HepG2 (cell line): Measurements from ENCODE around the gene PLCB2. TPM values are rescaled to one million over a fixed set of nuclear protein-coding genes. Genes with fewer than 3 reads are reported as not detected.

Source experiments
- ATAC-seq: fragments of 200-7000 bp; cut with Tn5 transposase; 3 replicates; pipeline ENCODE4 v1.9.1; 2020; ENCODE audit warnings: mild to moderate bottlenecking, moderate library complexity
- BruUV-seq: library from RNA; stranded (reverse); fragments of 400-500 nt; replicated peaks from 2 replicates; lab custom pipeline; 2021; lab: Mats Ljungman, UMichigan
- CTCF ChIA-PET: fragments of 300-600 bp; formaldehyde crosslinking; extraction: SDS; loops from one replicate; lab custom pipeline; 2021; ENCODE audit warnings: low total read pairs, inconsistent platforms, low intra/inter-chr PET ratio; lab: Yijun Ruan, JAX
- POLR2A ChIA-PET: fragments of 350-600 bp; sonication (Branson Sonifier 250); formaldehyde crosslinking; loops from one replicate; lab custom pipeline; 2020; ENCODE audit warnings: antibody characterized with exemption, inconsistent platforms; lab: Yijun Ruan, JAX
- DNase-seq: peaks from one replicate; pipeline ENCODE4 v3.0.0-alpha.2; 2015; ENCODE audit warnings: low spot score
- FAIRE-seq: peaks from 3 replicates; lab custom pipeline; 2011; peaks lifted over from hg19 to GRCh38; lab: Jason Lieb, UNC
- H2AFZ ChIP-seq: one replicate; pipeline ENCODE4 v1.6.1; 2011; ENCODE audit warnings: low read length, inconsistent platforms
- H3K27ac ChIP-seq: fragments of 300-600 bp; 3 replicates; pipeline ENCODE4 v1.8.0; 2011; ENCODE audit warnings: mixed run types, mild to moderate bottlenecking, mixed read lengths, low read length, inconsistent platforms; ENCODE audit not compliant: insufficient read depth; ENCODE audit errors: extremely low read length
- H3K27me3 ChIP-seq, 2 experiments: fragments of 200-600 bp in 1 of 2; 2 replicates in 1 of 2; 3 replicates in 1 of 2; pipeline versions ENCODE4 v1.6.0 to v1.8.0; 2011; ENCODE audit warnings: low read length in 2 of 2, mild to moderate bottlenecking in 2 of 2, moderate library complexity in 2 of 2, inconsistent platforms in 1 of 2; ENCODE audit not compliant: insufficient read depth in 2 of 2, control insufficient read depth in 1 of 2
- H3K36me3 ChIP-seq, 2 experiments: fragments of 200-600 bp in 1 of 2; replicated peaks in 1 of 2; 2 replicates in 1 of 2; 3 replicates in 1 of 2; pipeline versions ENCODE4 v1.5.1 to v1.8.0; 2011; ENCODE audit warnings: low read length in 2 of 2, inconsistent platforms in 1 of 2; ENCODE audit not compliant: insufficient read depth in 2 of 2, control insufficient read depth in 1 of 2
- H3K4me1 ChIP-seq: 2 replicates; pipeline ENCODE4 v1.5.1; 2012; ENCODE audit warnings: low read length, inconsistent platforms; ENCODE audit not compliant: insufficient read depth
- H3K4me2 ChIP-seq: 2 replicates; pipeline ENCODE4 v1.6.0; 2011; ENCODE audit warnings: low read depth, low read length, inconsistent platforms
- H3K4me3 ChIP-seq, 3 experiments: fragments of 200-600 bp in 1 of 3; sonication (generic), shearing (Covaris generic) in 1 of 3; replicated peaks in 1 of 3; 2 replicates each; pipeline ENCODE4 v1.5.1; 2011 to 2016; ENCODE audit warnings: low read length in 3 of 3, inconsistent platforms in 2 of 3, low read depth in 2 of 3, mild to moderate bottlenecking in 2 of 3, control low read depth in 1 of 3, mixed read lengths in 1 of 3; ENCODE audit not compliant: insufficient read depth in 1 of 3
- H3K79me2 ChIP-seq: one replicate; pipeline ENCODE4 v1.6.1; 2011; ENCODE audit warnings: low read length, inconsistent platforms; ENCODE audit not compliant: insufficient read depth
- H3K9ac ChIP-seq: 2 replicates; pipeline ENCODE4 v1.6.0; 2011; ENCODE audit warnings: mild to moderate bottlenecking, low read depth, low read length, inconsistent platforms; ENCODE audit not compliant: insufficient read depth
- H3K9me3 ChIP-seq: 2 replicates; pipeline ENCODE4 v1.5.1; 2012; ENCODE audit warnings: mild to moderate bottlenecking, low read length
- H4K20me1 ChIP-seq: 2 replicates; pipeline ENCODE4 v1.6.0; 2011; ENCODE audit warnings: inconsistent platforms, mild to moderate bottlenecking, low read length, moderate library complexity; ENCODE audit not compliant: insufficient read depth
- FOXK2 ChIP-seq: fragments of 450-650 bp; IDR thresholded peaks from 2 replicates; pipeline ENCODE4 v1.6.1; 2016
- HMGXB4 ChIP-seq, 2 experiments: sonication (generic) in 1 of 2; formaldehyde crosslinking in 1 of 2; IDR thresholded peaks; 2 replicates each; pipeline versions ENCODE4 v1.4.0 to v1.6.1; 2018 to 2020; ENCODE audit warnings: missing genetic modification reagents in 2 of 2, borderline replicate concordance in 1 of 2, low read depth in 1 of 2, mild to moderate bottlenecking in 1 of 2, missing biosample characterization in 1 of 2
- HOXA9 ChIP-seq: sonication (generic); formaldehyde crosslinking; IDR thresholded peaks from 2 replicates; pipeline ENCODE4 v1.8.1; 2022; ENCODE audit warnings: missing genetic modification reagents, mild to moderate bottlenecking, moderate library complexity, borderline replicate concordance
- IRF9 ChIP-seq: sonication (generic); formaldehyde crosslinking; IDR thresholded peaks from 2 replicates; pipeline ENCODE4 v1.8.0; 2022; ENCODE audit warnings: missing genetic modification reagents, mild to moderate bottlenecking, borderline replicate concordance
- KMT2B ChIP-seq: IDR thresholded peaks from 2 replicates; pipeline ENCODE4 v1.6.1; 2016; ENCODE audit warnings: missing genetic modification reagents, missing compliant biosample characterization
- SCMH1 ChIP-seq: sonication (generic); formaldehyde crosslinking; IDR thresholded peaks from 2 replicates; pipeline ENCODE4 v1.9.0; 2021; ENCODE audit warnings: missing genetic modification reagents, mild to moderate bottlenecking, borderline replicate concordance
- SMAD3 ChIP-seq: sonication (generic); formaldehyde crosslinking; IDR thresholded peaks from 2 replicates; pipeline ENCODE4 v1.4.0; 2020; ENCODE audit warnings: missing genetic modification reagents
- ZBTB49 ChIP-seq: sonication (generic); formaldehyde crosslinking; IDR thresholded peaks from 2 replicates; pipeline ENCODE4 v1.4.0; 2020; ENCODE audit warnings: missing genetic modification reagents, borderline replicate concordance
- ZNF747 ChIP-seq: sonication (generic); formaldehyde crosslinking; IDR thresholded peaks from 2 replicates; pipeline ENCODE4 v1.8.1; 2023; ENCODE audit warnings: missing genetic modification reagents, mild to moderate bottlenecking, borderline replicate concordance
- ZSCAN9 ChIP-seq: IDR thresholded peaks from 2 replicates; pipeline ENCODE4 v1.6.1; 2016; ENCODE audit warnings: borderline replicate concordance
- WGBS: methylation state at CpG from one replicate; pipeline ENCODE4 v1.1.6; 2017; ENCODE audit warnings: low lambda C conversion rate; 5-methylcytosine and 5-hydroxymethylcytosine counted together
- in situ Hi-C: cut with HindIII; loops from 2 replicates; pipeline ENCODE4 v1.10.0; 2017; ENCODE audit warnings: low pct_unique_long_range_greater_than_20kb; ENCODE audit not compliant: extremely low pct_ligation_motif_present
- intact Hi-C: fragments of 100-400 bp; cut with micrococcal nuclease; formaldehyde crosslinking; loops from one replicate; pipeline ENCODE4 v1.10.0; 2022; ENCODE audit not compliant: unreplicated experiment
- polyA plus RNA-seq, 8 experiments: library from polyadenylated mRNA; depleted of rRNA in 3 of 8; stranded (reverse) in 7 of 8; unstranded in 1 of 8; fragments of >200 nt; fragmentation: Illumina TruSeq in 4 of 8; extraction: Trizol in 4 of 8; gene quantifications; 2 replicates each; pipeline versions ENCODE4 v1.2.1 to v1.2.3, GENCODE V29; 2011 to 2016; ENCODE audit warnings: low read depth in 4 of 8, missing spikeins in 1 of 8, mixed read lengths in 1 of 8; ENCODE audit not compliant: insufficient read depth in 1 of 8
- total RNA-seq, 5 experiments: library from RNA; depleted of rRNA; stranded (reverse); fragments of >200 nt; fragmentation: Illumina TruSeq; extraction: Trizol; gene quantifications; 2 replicates each; pipeline ENCODE4 v1.2.3, GENCODE V29; 2016; ENCODE audit warnings: low read depth in 1 of 5
- TF ChIP-seq, protein P1 (sequence below): sonication (generic); formaldehyde crosslinking; IDR thresholded peaks from 2 replicates; pipeline ENCODE4 v1.4.0; 2020; ENCODE audit warnings: missing genetic modification reagents

PLCB2 gene
- total and polyA plus RNA-seq, 2 of the 13 experiments (the other 11 are each of a cell fraction or from before 2014, with no cell fraction given) = 0.11 TPM; not detected in 1

DNA sequence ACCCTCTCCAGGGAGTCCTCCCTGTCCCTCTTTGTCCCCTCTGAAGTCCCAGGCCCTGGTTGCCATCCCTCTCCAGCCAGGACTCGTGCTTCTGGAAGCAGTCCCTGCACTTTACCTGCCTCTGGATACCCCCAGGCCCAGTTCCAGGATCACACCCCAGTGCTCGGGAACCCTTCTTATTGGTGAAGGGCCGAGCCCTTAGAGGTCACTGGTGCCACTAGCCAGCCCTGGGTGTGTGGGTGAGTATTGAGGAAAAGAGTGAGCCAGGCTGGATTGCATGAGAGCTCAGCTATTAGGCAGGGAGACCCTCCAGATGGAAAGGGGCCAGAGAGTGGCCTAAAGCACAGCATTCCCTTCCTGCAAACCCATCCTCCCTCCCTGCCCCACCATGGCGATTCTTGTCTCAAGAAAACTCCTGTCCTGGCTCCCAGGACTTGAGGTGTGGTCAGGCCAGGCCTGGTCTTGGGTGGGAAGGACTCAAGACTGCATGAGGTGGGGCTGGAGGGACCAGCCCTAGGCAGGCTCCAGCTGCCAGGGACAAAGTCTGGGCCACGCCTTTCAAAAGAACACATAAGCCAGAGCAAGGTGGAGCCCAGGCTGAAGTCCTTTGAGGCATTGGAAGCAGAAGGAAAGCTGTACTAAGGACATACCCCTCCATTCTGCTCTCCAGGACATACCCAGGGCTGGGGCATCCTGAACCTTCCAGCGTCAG is 38.3 kb upstream of the PLCB2 start (continued):
- TF ChIP-seq, protein P1, sequence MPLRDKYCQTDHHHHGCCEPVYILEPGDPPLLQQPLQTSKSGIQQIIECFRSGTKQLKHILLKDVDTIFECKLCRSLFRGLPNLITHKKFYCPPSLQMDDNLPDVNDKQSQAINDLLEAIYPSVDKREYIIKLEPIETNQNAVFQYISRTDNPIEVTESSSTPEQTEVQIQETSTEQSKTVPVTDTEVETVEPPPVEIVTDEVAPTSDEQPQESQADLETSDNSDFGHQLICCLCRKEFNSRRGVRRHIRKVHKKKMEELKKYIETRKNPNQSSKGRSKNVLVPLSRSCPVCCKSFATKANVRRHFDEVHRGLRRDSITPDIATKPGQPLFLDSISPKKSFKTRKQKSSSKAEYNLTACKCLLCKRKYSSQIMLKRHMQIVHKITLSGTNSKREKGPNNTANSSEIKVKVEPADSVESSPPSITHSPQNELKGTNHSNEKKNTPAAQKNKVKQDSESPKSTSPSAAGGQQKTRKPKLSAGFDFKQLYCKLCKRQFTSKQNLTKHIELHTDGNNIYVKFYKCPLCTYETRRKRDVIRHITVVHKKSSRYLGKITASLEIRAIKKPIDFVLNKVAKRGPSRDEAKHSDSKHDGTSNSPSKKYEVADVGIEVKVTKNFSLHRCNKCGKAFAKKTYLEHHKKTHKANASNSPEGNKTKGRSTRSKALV (CRISPR knock-in tag) = no peak
- TF ChIP-seq ZNF747 = no peak

GRCh38 chr15:40345225-40345866 is 37.6 kb upstream of the PLCB2 start:
- ChIA-PET POLR2A (no interaction called here), CTCF (interaction anchor here (1.3 to 1.9 kb wide), 3 partner anchors 9 to 77 kb away, joined by 5 to 11 read pairs (median 7); no protein-coding TSS in a partner anchor)
- in situ Hi-C loops (loop anchor here (5.0 kb wide), 1 partner anchor 77 kb away; no protein-coding TSS in a partner anchor), intact Hi-C loops (no loop called here)
- ATAC-seq (no peak), FAIRE-seq (no peak), DNase-seq (no peak)
- Histone ChIP-seq H3K4me1 (peaks cover 85% of the 10 kb centered on the region), H3K9me3 (no peaks in the 10 kb centered on the region), H4K20me1 (no peaks in the 10 kb centered on the region), H3K4me3 (peak overlapping the region in 1 of 3 experiments; percentile 2; a peak in 1 of 6 replicates), H3K79me2 (no peaks in the 10 kb centered on the region), H2AFZ (no peak overlapping the region), H3K27me3 (no peaks in the 10 kb centered on the region; a peak in 1 of 5 replicates), H3K27ac (no peak overlapping the region), H3K36me3 (no peaks in the 10 kb centered on the region), H3K9ac (0 out of 2 replicates have a peak overlapping the region, but pooled peaks have one; percentile 11), H3K4me2 (peak overlapping the region; percentile 49; the same call in 1 of the 2 replicates)
- no TSS peak for BruUV-seq
- 42% methylated on average over 2 of the region's 10 CpGs for WGBS
- no peak for TF ChIP-seq ZBTB49 (CRISPR knock-in tag)
- TF ChIP-seq KMT2B = no peak
- no peak for TF ChIP-seq SCMH1 (CRISPR knock-in tag)
- TF ChIP-seq HOXA9 = no peak
- no peak for TF ChIP-seq IRF9 (CRISPR knock-in tag)
- TF ChIP-seq ZSCAN9 (CRISPR knock-in tag) = no peak
- no peak for TF ChIP-seq HMGXB4 (CRISPR knock-in tag; IDR thresholded peaks at IDR 0.05; ENCODE audit: borderline replicate concordance in 1 of 2, low read depth in 1 of 2)
- no peak for TF ChIP-seq FOXK2
- no peak for TF ChIP-seq SMAD3 (CRISPR knock-in tag)
